HCT116 (cell line): ENCODE results near the gene TMEM181.

Experiments
- ATF3 ChIP-seq: IDR thresholded peaks from 2 replicates; pipeline ENCODE4 v1.6.1; 2012
- CTCF ChIP-seq, 3 experiments: fragments of 200-600 bp in 1 of 3; sonication (generic) in 1 of 3; IDR thresholded peaks in 2 of 3; conservative IDR thresholded peaks in 1 of 3; 2 replicates each; pipeline ENCODE4 v1.5.1; 2012 to 2017; ENCODE audit warnings: low read depth in 2 of 3, low read length in 2 of 3, antibody characterized with exemption in 1 of 3, borderline replicate concordance in 1 of 3, control low read depth in 1 of 3, mild to moderate bottlenecking in 1 of 3, mixed read lengths in 1 of 3, mixed run types in 1 of 3, moderate library complexity in 1 of 3; ENCODE audit not compliant: insufficient read depth in 1 of 3
- EZH2 ChIP-seq: fragments of 200-600 bp; sonication (generic); IDR thresholded peaks from 2 replicates; pipeline ENCODE4 v1.6.1; 2017; ENCODE audit warnings: antibody characterized with exemption, mixed run types
- SP1 ChIP-seq: IDR thresholded peaks from 2 replicates; pipeline ENCODE4 v1.6.1; 2012; ENCODE audit warnings: low read depth
- TF ChIP-seq, protein P1 (sequence below): IDR thresholded peaks from 2 replicates; pipeline ENCODE4 v1.6.1; 2012; ENCODE audit warnings: low read depth

GRCh38 chr6:158531566-158531965 is 28.3 kb upstream of the TMEM181 start:
- TF ChIP-seq, protein P1, sequence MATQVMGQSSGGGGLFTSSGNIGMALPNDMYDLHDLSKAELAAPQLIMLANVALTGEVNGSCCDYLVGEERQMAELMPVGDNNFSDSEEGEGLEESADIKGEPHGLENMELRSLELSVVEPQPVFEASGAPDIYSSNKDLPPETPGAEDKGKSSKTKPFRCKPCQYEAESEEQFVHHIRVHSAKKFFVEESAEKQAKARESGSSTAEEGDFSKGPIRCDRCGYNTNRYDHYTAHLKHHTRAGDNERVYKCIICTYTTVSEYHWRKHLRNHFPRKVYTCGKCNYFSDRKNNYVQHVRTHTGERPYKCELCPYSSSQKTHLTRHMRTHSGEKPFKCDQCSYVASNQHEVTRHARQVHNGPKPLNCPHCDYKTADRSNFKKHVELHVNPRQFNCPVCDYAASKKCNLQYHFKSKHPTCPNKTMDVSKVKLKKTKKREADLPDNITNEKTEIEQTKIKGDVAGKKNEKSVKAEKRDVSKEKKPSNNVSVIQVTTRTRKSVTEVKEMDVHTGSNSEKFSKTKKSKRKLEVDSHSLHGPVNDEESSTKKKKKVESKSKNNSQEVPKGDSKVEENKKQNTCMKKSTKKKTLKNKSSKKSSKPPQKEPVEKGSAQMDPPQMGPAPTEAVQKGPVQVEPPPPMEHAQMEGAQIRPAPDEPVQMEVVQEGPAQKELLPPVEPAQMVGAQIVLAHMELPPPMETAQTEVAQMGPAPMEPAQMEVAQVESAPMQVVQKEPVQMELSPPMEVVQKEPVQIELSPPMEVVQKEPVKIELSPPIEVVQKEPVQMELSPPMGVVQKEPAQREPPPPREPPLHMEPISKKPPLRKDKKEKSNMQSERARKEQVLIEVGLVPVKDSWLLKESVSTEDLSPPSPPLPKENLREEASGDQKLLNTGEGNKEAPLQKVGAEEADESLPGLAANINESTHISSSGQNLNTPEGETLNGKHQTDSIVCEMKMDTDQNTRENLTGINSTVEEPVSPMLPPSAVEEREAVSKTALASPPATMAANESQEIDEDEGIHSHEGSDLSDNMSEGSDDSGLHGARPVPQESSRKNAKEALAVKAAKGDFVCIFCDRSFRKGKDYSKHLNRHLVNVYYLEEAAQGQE = no peak
- no peak for TF ChIP-seq EZH2
- no peak for TF ChIP-seq CTCF (IDR thresholded peaks at IDR 0.05 in 2 of 3, conservative IDR thresholded peaks at IDR 0.05 in 1 of 3; ENCODE audit: borderline replicate concordance in 1 of 3, insufficient read depth in 1 of 3, low read depth in 2 of 3, low read length in 2 of 3)
- no peak for TF ChIP-seq ATF3
- no peak for TF ChIP-seq SP1
